HEK293T (cell line): ENCODE results near the gene FBXL13.
"Not testable (repeated sequence)": the region's sequence is repeated elsewhere in the genome, so short reads cannot be mapped to it uniquely, and the experiment has no call there.

Experiments used
- CTCF ChIA-PET: fragments of 350-600 bp; formaldehyde crosslinking; extraction: SDS; loops from one replicate; lab custom pipeline; 2021; ENCODE audit warnings: antibody characterized with exemption, inconsistent platforms; lab: Yijun Ruan, JAX
- POLR2A ChIA-PET: fragments of 350-600 bp; formaldehyde crosslinking; extraction: SDS; loops from one replicate; lab custom pipeline; 2020; ENCODE audit warnings: antibody characterized with exemption, inconsistent platforms; lab: Yijun Ruan, JAX
- DNase-seq: peaks from one replicate; pipeline ENCODE4 v3.0.0; 2012; ENCODE audit warnings: mixed read lengths; ENCODE audit errors: extremely low spot score
- ARNT ChIP-seq: fragments of 450-650 bp; IDR thresholded peaks from 2 replicates; pipeline ENCODE4 v1.6.1; 2017; ENCODE audit warnings: mild to moderate bottlenecking
- BHLHE40 ChIP-seq: fragments of 450-650 bp; IDR thresholded peaks from 2 replicates; pipeline ENCODE4 v1.6.1; 2016; ENCODE audit warnings: mild to moderate bottlenecking, moderate library complexity, borderline replicate concordance
- CTBP1 ChIP-seq: fragments of 450-650 bp; IDR thresholded peaks from 2 replicates; pipeline ENCODE4 v1.6.1; 2016; ENCODE audit warnings: borderline replicate concordance
- ELF4 ChIP-seq: fragments of 450-650 bp; IDR thresholded peaks from 2 replicates; pipeline ENCODE4 v1.6.1; 2017; ENCODE audit warnings: antibody characterized with exemption
- FOXA1 ChIP-seq: fragments of 450-650 bp; IDR thresholded peaks from 2 replicates; pipeline ENCODE4 v1.6.1; 2016; ENCODE audit warnings: mild to moderate bottlenecking
- FOXK2 ChIP-seq: fragments of 450-650 bp; IDR thresholded peaks from 2 replicates; pipeline ENCODE4 v1.6.1; 2016; ENCODE audit warnings: mild to moderate bottlenecking
- FOXM1 ChIP-seq: fragments of 450-650 bp; IDR thresholded peaks from 2 replicates; pipeline ENCODE4 v1.6.1; 2017; ENCODE audit warnings: mild to moderate bottlenecking, borderline replicate concordance
- HDGF ChIP-seq: fragments of 450-650 bp; IDR thresholded peaks from 2 replicates; pipeline ENCODE4 v1.6.1; 2017; ENCODE audit warnings: antibody characterized with exemption, borderline replicate concordance
- L3MBTL2 ChIP-seq: fragments of 450-650 bp; conservative IDR thresholded peaks from 2 replicates; pipeline ENCODE4 v1.6.1; 2016; ENCODE audit warnings: mild to moderate bottlenecking
- LEF1 ChIP-seq: fragments of 450-650 bp; IDR thresholded peaks from 2 replicates; pipeline ENCODE4 v1.6.1; 2017; ENCODE audit warnings: mild to moderate bottlenecking, borderline replicate concordance
- NFRKB ChIP-seq: fragments of 450-650 bp; IDR thresholded peaks from 2 replicates; pipeline ENCODE4 v1.6.1; 2016; ENCODE audit warnings: mild to moderate bottlenecking, moderate library complexity
- PKNOX1 ChIP-seq: fragments of 450-650 bp; IDR thresholded peaks from 2 replicates; pipeline ENCODE4 v1.6.1; 2016
- SP1 ChIP-seq: fragments of 450-650 bp; IDR thresholded peaks from 2 replicates; pipeline ENCODE4 v1.6.1; 2017
- SUZ12 ChIP-seq: fragments of 450-650 bp; IDR thresholded peaks from 2 replicates; pipeline ENCODE4 v1.6.1; 2016; ENCODE audit warnings: mild to moderate bottlenecking
- TARDBP ChIP-seq: fragments of 450-650 bp; IDR thresholded peaks from 2 replicates; pipeline ENCODE4 v1.6.1; 2016
- ZNF384 ChIP-seq: fragments of 450-650 bp; IDR thresholded peaks from 2 replicates; pipeline ENCODE4 v1.6.1; 2016

Gene FBXL13

GRCh38 chr7:102840404-102840803 lies 234.2 kb downstream of the FBXL13 start:
- ChIA-PET POLR2A (no interaction called here), CTCF (no interaction called here)
- no peak for TF ChIP-seq FOXK2
- TF ChIP-seq CTBP1, result no peak
- TF ChIP-seq HDGF, result no peak
- no peak for TF ChIP-seq ARNT
- TF ChIP-seq FOXA1, result no peak
- no peak for TF ChIP-seq ZNF384
- no peak for TF ChIP-seq ELF4
- TF ChIP-seq PKNOX1, result no peak
- no peak for TF ChIP-seq TARDBP
- TF ChIP-seq SP1, result no peak
- no peak for TF ChIP-seq SUZ12
- no peak for TF ChIP-seq NFRKB
- TF ChIP-seq FOXM1, result no peak
- TF ChIP-seq L3MBTL2, result no peak
- TF ChIP-seq LEF1, result no peak
- TF ChIP-seq BHLHE40, result no peak
- DNase-seq, result no peak

GRCh38 chr7:102838572-102839101 lies 236.0 kb downstream of the FBXL13 start:
- POLR2A ChIA-PET, CTCF ChIA-PET: not testable (repeated sequence)

GRCh38 chr7:102837802-102838201 lies 236.8 kb downstream of the FBXL13 start:
- ChIA-PET POLR2A (no interaction called here), CTCF (interaction anchor here (0.5 kb wide), 1 partner anchor 80 kb away, joined by 5 read pairs; no protein-coding TSS in a partner anchor)

More at GRCh38 chr7:102838572-102839101, 236.0 kb downstream of the FBXL13 start:
- DNase-seq, result not testable (repeated sequence)

GRCh38 chr7:102836977-102837376 lies 237.6 kb downstream of the FBXL13 start:
- DNase-seq, result no peak
- TF ChIP-seq HDGF (no peak), ARNT (no peak), TARDBP (no peak), ELF4 (no peak), SUZ12 (no peak), BHLHE40 (no peak), ZNF384 (no peak), FOXK2 (no peak), NFRKB (no peak), L3MBTL2 (no peak), CTBP1 (no peak), FOXM1 (no peak), FOXA1 (no peak), PKNOX1 (no peak)
- ChIA-PET CTCF (no interaction called here), POLR2A (no interaction called here)

More at GRCh38 chr7:102837802-102838201, 236.8 kb downstream of the FBXL13 start:
- no peak for DNase-seq
- no peak for TF ChIP-seq FOXA1
- no peak for TF ChIP-seq NFRKB
- no peak for TF ChIP-seq ARNT
- TF ChIP-seq ZNF384, result no peak
- no peak for TF ChIP-seq ELF4
- no peak for TF ChIP-seq FOXK2

- DNase-seq, result no peak
- CTCF ChIA-PET, result no interaction called here
- POLR2A ChIA-PET, result no interaction called here
Measured at GRCh38 chr7:102836191-102836919, 238.2 kb downstream of the FBXL13 start.

GRCh38 chr7:102834999-102835398 lies 239.6 kb downstream of the FBXL13 start:
- ChIA-PET POLR2A (no interaction called here), CTCF (no interaction called here)
- DNase-seq, result no peak
- no peak for TF ChIP-seq HDGF
- TF ChIP-seq SUZ12, result no peak
- no peak for TF ChIP-seq FOXK2
- no peak for TF ChIP-seq ZNF384
- no peak for TF ChIP-seq LEF1
- TF ChIP-seq TARDBP, result no peak
- TF ChIP-seq SP1, result no peak
- TF ChIP-seq ARNT, result no peak
- TF ChIP-seq FOXA1, result no peak
- no peak for TF ChIP-seq FOXM1
- no peak for TF ChIP-seq BHLHE40
- TF ChIP-seq NFRKB, result no peak
- TF ChIP-seq L3MBTL2, result no peak
- no peak for TF ChIP-seq ELF4
- TF ChIP-seq PKNOX1, result no peak

More at GRCh38 chr7:102836191-102836919, 238.2 kb downstream of the FBXL13 start:
- TF ChIP-seq ELF4 (no peak), ZNF384 (no peak), BHLHE40 (no peak), TARDBP (no peak), LEF1 (no peak), NFRKB (no peak), FOXK2 (no peak)
